CD1c-positive myeloid dendritic cell (primary cell): ENCODE results near the gene CASP12.

ENCODE experiments used
- DNase-seq: peaks from one replicate; pipeline ENCODE4 v3.0.0-alpha.2; 2016; ENCODE audit errors: extremely low spot score

CASP12 gene

DNA sequence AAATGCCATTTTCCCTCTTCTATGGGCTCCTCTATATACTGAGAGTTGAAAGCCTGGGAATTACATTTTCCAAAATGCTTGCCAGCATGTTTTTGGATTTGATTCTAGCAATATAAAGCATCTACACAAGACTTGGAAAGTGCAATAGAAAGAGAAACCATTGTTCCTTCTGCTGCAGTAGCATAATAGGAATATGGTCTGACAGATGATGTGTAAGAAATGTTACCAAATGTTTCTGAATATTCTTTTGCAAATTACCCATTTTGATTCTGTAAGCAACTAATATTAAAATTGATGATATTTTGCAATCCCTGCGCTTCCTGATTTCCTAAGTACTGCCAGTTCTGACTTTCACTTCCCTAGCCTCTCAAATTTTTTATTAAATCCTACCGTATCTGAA, 61.6 kb downstream of the CASP12 start:
- peak; percentile 87 for DNase-seq
